NCI-H1694 treated with DMSO at 0.1 percent for 48 hours (cell line): ENCODE data around the gene FOXJ1.

Experiments used
- DNase-seq: peaks from one replicate; lab custom pipeline; 2025; lab: John Stamatoyannopoulos, UW

FOXJ1 gene

DNA sequence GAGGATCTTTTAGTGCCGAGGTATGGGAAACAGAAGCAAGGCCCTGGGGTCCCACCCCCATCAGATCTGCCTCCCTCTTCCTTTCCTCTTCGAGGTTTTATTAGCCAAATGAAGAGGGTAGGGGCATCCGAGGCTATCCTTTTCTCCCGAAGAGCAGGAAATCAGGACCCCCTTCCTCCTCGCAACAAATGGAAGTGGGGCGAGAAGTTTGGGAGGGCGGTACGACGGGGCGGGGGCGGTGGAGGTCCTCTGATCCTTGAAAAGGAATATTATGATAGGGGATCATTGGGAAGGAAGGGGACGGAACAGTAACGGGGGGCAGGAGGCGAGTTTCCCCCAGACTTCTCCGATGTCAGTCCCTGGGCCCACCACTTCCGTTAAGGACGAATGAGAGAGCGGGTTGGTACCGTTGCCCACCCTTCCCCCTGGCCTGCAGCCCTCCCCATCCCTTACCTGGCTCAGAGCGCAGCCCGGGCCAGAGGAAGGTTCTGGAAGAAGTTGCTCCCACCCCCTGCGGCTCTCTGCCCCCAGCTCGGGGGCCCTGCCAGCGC lies 309 bp downstream of the FOXJ1 start:
- DNase-seq = no peak

DNA sequence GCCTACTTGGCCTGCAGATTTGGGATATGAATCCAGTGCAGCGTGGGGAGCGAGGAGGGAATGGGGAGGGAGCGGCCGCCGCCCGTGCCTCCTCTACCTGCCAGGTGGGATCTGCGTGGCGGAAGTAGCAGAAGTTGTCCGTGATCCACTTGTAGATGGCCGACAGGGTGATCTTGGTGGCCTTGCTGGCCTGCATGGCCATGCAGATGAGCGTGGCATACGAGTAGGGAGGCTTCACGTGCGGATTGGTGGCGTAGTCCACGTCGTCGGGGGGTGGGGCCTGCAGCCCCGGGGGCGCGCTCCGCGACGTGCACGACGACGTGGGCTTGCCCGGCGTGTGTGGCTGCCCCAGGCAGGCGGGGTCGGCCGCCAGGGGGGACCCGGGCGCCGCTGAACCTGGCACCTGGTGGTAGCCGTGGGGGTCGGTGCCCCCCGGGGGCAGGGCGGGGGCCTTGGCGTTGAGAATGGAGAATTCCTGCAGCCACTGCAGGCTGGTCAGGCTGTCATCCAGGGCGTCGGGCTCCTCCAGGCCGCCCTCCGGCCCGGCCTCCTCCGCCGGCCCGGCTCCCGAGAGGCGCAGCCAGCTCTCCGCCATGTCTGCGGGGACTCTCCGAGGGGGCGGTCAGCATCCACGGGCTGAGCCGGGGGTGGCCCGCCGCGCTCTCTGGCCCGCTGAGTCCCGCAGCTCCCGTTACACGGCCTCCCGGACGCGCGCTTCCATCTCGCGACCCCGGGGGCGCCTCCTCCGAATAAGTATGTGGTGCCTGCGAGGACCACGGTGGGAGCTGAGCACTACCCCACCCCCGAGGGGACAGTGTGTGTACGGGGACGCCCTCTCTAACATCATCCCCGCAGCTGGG lies 1.0 kb downstream of the FOXJ1 start:
- DNase-seq = no peak

DNA sequence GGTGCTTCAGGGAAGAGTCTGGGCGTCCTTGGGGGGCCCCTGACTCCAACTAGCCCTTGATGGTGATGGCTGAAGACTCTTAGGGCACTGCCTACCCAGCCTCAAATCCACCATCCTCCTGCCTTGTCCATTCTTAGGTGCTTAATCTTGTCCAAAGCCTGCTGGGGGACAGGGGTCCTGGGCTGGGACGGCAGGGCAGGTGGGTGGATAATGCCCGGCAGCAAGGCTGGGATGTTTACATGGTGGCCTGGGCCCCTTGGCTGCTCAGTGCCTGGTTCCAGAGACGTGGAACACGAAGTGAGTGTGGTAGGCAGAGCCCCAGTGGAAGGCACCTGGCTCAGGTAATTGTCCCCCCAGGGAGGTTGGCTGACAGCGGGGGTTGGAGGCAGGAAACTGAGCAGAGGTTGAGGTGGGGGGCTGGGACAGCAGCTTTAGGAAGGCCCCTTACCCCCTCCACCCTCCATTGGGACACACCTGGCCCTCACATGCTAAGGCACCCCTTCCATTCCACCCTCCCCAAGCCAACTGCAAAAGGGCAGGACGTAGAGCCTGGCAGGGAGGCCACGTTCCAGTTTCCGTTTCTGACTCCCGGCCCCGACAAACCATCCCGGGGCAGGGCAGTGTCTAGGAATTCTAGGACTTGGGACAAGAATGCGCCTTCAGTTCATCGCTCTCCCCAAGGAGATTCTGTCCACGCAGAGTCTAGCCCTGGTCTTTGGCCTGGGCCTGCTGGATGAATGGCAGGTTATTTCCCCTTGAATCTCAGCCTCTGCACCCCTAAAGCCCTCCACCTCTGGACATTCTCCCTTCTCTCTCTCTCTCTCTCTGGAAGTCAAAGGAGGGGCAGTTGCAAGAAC lies 1.9 kb downstream of the FOXJ1 start:
- no peak for DNase-seq

DNA sequence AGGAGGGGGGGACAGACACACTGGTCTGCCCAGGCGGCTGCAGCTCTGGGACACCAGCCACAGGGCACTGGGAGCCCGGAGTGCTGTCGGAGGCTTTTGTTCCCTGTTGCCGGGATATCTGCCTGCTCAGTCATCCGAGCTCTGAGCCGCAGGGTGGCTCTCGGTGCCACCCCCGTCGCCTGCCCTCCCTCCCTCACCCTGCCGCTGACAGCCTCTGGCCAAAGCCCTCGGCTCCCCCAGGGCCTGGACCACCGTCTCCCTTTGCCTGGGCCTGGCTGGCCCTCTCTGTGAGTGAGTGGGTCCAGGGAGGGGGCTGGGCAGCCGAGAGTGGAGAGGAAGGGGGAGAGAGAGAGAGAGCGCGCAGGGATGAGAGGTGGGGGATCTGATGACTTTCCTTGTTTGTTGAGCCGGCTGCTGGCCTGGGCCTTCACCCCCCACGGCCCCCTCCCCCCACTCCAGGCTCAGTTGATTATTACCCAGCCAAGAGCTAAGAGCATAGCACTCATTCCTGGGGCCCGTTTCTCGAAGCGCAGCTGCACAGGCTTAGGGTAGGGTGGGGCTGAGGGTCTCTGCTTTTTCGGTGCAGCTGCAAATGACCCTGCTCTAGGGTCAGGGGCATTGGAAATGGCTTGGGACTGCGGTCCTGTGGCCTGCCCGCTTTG lies 2.7 kb downstream of the FOXJ1 start:
- DNase-seq = no peak

DNA sequence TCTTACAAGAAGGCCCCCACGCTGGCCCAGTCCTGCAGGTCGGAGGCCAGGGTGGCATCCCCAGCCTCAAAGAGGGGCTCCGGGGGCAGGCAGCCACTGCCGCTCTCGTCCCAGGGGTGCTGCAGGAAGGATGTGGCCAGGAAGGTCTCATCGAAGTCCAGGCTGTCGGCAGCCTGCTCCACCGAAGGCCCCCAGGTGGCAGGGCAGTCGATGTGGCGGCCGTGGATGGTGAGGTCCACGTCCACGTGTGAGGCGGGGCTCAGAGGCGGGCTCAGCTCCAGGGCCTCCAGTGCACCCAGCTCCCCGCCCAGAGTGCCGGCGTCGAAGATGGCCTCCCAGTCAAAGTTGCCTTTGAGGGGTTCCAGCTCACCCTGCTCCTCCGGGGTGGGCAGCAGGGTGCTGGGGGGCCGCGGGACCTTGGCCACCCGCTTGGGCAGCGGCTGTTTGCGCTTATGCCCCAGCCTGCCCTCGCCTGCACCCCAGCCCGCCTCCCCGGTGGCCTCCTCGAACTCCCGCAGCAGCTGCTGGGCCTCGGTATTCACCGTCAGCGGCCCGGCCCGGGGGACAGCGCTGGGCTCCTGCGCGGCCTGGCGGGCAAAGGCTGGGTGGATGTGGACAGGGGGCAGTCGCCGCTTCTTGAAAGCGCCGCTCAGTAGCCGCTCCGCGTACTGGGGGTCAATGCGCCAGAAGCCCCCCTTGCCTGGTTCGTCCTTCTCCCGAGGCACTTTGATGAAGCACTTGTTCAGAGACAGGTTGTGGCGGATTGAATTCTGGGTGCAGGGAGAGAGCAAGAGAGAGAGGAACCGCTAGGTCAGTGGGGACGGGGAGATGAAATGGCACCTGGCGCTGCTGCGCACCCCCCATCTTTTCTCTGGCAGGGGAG lies 3.5 kb downstream of the FOXJ1 start:
- no peak for DNase-seq

DNA sequence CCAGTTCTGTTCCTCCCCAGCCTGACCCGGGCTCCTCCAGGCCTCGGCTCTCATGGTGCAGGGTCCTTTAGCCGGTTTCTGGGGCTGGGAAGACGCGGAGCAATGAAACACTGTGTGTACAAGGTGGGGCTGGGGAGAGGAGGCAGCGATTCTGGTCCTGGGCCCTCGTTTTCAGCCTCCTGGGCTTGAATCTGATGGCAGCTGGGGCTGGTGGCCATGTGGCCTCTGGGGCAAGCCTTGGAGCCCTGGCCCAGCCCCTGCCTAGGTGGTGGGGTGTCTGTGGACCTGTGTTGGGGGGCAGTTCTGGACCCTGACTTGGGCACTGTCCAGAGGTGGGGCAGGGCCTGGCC lies 4.1 kb downstream of the FOXJ1 start:
- no peak for DNase-seq

DNA sequence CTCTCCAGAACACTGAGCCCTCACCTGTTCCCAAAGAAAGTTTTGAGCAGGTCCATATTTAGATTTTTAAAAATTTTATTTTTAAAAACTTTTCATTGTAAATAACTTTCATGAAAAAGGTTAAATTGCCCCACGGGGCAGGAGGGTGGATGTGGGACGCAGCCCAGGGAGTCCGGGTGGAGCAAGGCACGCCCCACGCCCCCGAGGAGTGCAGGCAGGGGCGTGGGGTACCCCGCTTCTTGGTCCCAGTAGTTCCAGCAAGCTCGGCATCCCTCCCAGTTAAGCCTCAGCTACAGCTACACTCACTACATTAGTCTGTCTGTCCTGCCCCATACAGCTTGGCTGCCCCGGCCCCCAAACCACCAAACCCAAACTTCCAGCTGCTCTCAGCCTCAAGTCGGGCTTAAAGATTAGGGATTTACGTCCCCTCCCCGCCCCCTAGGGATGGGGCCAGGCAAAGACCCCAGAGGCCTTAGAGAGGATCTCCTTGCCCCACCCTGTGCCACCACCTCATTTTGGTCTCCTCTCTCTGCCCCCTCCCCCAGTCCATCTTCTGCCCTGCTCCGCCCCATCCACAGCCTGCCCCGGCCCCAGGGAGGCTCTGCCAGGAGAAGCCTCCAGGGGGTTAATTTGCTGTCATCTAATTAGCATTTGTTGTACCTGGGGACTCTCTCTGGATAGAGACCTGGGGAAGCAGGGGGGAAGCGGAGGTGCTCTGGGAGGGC lies 4.6 kb downstream of the FOXJ1 start:
- no peak for DNase-seq

DNA sequence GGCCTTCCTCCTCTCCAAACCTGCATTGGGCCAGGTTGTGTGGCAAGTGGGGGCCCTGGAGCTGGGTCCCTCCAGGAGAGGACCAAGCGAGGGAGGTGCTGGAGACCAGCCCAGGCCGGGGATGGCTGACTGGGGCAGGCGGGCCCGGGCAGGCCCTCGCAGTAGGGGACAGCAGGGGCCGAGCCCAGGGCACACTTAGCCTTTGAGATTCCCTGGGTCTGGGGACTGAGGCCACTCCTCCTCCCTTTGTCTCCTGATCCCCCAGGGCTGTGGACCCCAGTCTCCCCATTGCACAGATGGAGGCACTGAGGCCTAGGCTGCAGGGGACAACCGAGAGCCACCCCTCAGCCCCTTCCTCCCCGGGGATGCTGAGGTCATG lies 5.2 kb downstream of the FOXJ1 start:
- no peak for DNase-seq

DNA sequence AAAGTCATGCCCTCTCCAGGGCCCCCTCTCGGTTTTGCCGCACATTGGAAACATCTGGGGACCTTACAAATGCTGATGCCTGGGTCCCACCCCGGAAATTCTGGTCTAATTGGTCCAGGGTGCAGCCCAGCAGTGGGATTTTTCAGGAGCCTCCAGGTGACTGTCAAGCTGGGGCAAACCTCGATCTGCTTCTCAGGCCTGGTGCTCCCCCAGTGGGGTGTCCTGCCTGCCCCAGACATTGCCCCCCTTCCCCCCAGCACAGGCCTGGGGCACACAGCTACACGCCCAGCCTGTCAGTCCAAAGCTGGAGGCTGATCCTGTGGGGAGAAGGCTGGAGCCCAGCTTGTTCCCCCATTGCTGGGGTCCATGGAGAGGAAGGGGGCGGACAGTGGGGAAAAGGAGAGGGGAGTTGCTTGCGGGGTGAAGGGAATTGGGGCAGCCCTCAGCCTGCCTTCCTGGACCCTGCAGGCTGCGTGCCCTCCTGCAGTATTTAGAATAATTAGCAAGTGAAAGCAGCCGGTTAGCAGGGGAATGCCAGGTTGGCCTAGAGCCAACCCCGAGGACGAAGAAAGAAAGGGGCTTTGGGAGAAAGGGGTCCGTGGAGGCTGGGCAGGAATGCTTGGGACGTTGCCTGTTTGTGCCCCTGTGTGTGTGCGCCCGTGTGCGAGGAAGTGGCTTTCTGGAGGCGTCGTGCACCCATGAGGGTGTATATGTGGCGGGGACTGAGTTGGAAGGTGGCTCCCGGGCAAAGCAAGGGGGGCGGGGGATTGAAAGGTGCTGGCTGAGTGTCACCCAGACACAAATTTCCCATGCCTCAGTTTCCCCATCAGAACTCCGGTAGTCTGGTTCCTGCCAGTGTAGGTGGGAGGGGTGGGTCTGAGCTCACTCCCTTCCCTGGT lies 5.9 kb downstream of the FOXJ1 start:
- no peak for DNase-seq

DNA sequence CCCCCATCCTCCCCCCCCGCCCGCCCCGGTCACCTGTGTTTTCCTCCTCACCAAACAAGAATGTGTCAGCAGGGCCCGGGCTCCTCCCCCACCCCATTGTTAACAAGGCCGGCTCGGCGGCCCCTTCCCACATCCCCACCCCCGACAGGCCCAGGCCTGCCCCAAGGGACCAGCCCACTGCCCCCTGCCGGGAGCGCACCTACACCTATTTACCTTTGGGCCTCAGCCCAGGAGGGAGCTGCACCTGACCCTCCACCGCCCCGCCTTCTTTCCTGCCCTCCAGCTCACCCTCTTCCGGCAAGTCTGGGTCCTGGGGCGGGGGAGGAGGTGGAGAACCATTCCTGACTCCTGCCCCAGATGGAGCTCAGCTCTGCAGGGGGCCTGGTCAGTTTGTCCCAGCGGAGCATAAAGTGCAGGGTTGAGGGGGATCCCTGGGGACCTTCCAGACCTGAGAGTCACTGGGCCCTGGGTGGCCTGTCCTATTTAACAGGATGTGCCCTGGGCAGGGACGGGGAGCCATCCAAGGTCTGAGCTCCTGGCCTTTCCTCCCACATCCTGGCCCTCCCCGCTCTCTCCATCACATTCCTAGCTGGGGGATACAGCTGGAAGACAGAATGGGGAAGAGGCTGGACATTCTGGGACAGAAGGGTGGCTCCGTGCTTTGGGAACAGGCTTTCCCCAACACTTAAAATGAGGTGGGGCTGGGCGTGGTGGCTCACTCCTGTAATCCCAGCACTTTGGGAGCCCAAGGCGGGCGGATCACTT lies 8.3 kb downstream of the FOXJ1 start:
- DNase-seq = no peak

DNA sequence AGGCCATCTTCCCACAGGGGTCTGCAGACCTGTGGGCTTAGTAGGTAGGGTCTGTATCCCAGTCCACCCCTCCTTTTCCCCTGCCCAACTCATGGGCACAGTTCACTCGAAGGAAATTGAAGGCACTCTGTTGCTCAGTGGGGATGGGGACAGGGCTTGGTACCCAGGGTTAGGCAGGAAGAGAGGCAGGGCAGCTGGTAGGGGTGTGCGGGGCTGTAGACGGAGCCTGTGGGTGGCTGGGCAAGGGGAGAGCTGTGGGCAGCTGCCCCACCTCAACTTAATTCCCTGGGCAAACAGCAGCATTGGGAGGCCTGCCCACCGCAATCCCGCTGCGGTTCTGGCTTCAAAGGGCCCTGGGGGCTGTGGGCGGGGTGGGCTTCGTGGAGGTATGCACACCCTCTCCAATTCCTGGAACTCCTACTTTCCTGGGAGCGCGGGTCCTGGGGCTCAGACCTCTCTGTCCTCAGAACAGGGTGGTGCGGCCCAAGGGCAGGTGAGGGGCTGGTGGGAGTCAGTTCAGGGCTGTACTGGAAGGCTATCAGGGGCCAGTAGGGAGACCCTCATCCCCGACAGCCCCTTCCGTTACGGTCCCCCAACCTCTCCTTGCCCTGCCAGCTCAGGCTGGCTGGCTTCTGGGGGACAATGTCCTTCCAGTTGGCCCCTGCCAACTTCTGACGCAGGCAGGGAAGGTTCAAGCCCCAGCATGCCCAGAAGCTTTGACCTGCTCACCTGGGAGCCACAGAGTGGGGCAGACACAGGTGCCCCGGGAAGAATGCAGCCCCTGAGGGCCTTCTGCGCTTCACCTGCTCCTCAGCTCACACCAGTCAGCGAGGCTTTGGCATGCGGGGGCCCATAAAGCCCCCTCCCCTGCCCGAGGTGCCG lies 9.1 kb downstream of the FOXJ1 start:
- DNase-seq = no peak

DNA sequence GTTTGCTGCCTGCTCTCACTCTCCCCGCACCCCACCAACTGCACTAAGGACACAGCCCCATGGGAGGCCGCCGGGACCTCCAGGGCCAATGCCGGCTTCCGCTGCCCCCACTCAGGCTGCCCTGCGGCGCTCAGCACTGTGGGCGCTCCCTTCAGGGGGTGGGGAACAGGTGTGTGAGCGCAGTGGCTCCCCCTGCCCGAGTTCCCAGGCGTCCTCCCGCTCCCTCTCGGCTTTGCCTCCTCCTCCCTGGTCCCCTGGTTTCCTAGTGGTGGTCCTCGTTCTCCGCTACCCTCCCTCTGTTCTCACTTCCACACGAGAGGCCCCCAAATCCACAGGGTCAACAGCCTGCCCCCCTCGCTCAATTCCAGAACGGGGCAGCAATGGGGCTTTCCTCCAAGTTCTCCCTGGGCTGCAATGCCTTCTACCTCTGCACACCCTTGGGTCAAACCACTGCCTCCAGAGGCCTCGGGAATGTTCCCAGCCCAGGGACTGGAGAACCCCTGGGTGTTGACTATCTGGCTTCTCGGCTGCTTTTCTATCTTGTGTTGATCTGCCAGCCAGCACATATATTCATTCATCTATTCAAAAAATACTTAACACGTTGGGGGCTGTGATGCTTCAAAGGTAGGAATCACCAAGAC lies 9.9 kb downstream of the FOXJ1 start:
- DNase-seq = no peak

DNA sequence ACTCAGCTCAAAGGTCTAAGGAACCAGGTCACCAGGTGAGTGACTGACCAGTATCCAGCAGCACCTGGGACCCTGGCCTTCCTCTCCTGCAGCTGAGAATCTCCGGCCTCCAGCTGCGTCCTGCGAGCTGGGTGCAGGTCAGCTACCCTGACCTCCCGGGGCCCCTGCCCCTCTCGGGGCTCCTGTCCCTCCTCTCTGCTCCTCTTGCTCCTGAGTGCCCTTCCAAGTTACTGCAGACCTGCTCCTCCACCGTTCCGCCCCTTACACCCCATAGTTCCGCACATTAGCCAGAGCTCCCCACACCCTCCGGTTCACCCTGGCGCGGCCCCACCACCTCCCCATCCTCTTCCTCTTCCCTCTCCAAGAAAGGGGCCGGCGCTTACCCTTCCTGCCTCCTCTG lies 10.6 kb downstream of the FOXJ1 start:
- no peak for DNase-seq

DNA sequence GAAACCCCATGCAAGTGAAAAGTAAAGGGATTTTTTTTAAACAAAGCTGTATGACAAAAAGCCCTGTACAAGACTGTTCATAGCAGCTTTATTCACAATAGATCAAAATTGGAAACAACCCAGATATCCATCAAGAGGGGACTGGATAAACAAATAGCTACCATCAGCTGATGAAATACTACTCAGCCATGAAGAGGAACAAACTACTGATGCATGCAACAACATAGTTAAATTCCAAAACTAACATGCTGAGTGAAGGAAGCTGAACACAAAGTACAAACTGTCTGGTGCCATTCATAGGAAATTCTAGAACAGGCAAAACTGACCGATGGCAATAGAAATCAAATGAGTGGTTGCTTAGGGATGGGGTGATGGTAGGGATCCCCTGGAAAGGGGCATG lies 15.1 kb downstream of the FOXJ1 start:
- DNase-seq = no peak

DNA sequence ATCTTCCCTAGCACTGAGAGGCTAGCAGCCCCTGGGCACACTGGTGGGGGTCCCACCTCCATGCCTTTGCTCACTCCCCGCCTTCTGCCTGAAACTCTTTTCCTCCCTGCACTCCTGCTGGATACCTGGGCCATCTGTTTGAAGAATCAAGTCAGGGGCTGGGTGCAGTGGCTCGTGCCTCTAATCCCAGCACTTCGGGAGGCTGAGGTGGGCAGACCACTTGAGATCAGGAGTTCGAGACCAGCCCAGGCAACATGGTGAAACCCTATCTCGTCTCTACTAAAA lies 15.7 kb downstream of the FOXJ1 start:
- no peak for DNase-seq

DNA sequence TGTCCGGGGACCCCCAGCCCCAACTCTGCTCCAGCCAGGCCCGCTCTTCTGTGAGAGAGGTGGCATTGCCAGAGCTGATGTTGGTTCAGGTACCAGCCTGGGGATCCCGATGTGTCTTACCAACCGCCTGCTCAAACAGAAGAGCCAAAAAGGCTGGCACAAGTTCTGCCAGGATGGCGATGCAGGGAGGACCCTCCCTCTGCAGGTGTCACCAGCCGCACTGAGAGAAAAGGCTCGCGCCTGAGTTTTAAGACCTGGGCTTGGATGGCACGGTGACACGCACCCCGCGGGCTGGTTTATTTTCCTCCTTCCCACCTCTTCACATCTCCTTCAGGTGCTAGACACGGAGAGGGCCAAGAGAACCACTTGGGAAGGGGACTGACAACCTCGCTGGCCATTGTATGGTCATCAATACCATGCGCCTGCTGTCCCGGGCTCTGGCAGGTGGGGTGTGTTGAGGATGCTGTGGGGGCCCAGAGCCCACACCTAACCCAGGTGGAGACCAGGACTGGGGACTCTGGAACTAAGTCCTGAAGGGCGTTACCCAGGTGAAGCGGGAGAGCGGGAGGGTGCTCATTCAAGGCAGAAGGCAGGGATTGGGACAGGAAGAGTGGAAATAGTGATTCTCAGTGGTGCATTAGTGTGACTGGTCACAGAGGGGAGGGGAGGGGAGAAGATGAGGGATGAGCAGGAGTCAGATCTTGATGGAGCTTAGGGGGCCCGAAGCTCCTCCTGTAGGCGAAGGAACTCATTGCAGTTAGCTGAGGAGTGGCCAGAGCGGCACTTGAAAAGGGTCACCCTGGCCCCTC lies 16.3 kb downstream of the FOXJ1 start:
- no peak for DNase-seq
